Astrocyte of the cerebellum (primary cell): ENCODE results near the gene MRPL28.
A peak's percentile ranks its signal among the peaks of the same experiment; 100 is the strongest.

Source experiments
- DNase-seq: peaks from one replicate; pipeline ENCODE4 v3.0.0-alpha.2; 2011; ENCODE audit warnings: low read depth
- H3K4me3 ChIP-seq: 2 replicates; pipeline ENCODE4 v1.5.1; 2011; ENCODE audit warnings: mild to moderate bottlenecking, low read depth, low read length, moderate library complexity
- in situ Hi-C: cut with HindIII; loops from 2 replicates; pipeline ENCODE4 v1.10.0; 2017; ENCODE audit warnings: low sequenced_read_pairs
- TF ChIP-seq, protein P1 (sequence below): IDR thresholded peaks from 2 replicates; pipeline ENCODE4 v1.5.1; 2012; ENCODE audit warnings: low read length, low read depth, moderate library complexity, mild to moderate bottlenecking; ENCODE audit errors: missing control alignments

The MRPL28 gene

DNA sequence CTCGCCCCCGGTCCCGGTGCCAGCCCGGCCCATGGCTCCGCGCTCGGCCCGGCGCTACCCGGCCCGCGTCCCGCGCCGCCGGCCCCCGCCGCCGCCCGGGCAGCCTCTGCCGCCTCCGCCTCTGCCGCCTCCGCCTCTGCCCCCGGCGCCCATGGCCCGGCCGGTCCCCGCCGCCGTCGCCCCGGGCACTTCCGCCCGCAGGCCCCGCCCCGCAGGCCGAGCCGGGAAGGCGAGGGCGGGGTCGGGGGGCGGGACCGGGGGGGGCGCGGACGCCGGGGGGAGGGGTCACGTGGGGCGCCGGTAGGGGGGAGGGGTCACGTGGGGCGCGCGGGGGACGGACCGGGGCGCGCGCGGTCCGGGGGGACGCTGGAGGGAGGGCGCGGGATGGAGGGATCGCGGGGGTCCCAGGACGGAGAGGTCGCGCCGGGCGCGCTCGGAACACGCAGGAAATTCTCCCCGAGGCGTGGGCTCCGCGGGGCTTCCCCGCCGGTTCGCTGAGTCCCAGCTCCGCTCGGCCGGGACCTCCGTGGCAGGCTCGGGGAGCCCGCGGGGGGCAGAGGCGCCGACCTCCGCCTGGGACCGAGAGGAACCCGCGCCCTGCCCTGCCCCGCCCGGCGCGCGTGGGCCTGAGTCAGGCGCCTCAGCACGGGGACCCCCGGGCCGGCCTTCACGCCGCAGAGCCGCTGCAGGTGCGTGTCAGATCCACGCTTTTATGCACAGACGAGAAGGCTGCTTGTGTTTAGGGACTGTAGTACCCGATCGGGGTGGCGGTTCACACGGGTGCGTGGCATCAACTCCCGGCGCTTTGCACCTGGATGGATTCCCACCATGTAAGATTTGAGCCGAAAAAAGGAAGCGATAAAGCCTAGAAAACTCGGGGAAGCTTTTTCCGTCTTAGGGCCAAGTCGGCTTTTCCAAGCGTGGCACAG is 11.7 kb upstream of the MRPL28 start, which contains the start of gene PGAP6:
TSS of gene PGAP6 (minus strand) at position 190 of the 929 bp plus-strand sequence. CDS start at position 33, 157 bp downstream.
- in situ Hi-C loops, result no loop called here
- DNase-seq, result no peak
- TF ChIP-seq, protein P1, sequence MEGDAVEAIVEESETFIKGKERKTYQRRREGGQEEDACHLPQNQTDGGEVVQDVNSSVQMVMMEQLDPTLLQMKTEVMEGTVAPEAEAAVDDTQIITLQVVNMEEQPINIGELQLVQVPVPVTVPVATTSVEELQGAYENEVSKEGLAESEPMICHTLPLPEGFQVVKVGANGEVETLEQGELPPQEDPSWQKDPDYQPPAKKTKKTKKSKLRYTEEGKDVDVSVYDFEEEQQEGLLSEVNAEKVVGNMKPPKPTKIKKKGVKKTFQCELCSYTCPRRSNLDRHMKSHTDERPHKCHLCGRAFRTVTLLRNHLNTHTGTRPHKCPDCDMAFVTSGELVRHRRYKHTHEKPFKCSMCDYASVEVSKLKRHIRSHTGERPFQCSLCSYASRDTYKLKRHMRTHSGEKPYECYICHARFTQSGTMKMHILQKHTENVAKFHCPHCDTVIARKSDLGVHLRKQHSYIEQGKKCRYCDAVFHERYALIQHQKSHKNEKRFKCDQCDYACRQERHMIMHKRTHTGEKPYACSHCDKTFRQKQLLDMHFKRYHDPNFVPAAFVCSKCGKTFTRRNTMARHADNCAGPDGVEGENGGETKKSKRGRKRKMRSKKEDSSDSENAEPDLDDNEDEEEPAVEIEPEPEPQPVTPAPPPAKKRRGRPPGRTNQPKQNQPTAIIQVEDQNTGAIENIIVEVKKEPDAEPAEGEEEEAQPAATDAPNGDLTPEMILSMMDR, result no peak
- H3K4me3 ChIP-seq, result peak within 1 kb of the TSS; percentile 81

GRCh38 chr16:381012-381788 is 10.9 kb upstream of the MRPL28 start:
- TF ChIP-seq, protein P1, result no peak
- DNase-seq, result no peak
- in situ Hi-C loops, result no loop called here
- peak overlapping the region; percentile 81 for H3K4me3 ChIP-seq

GRCh38 chr16:380762-381011 is 10.3 kb upstream of the MRPL28 start:
- in situ Hi-C loops, result no loop called here
- TF ChIP-seq, protein P1, result no peak
- no peak for DNase-seq
- H3K4me3 ChIP-seq, result peak overlapping the region; percentile 81

- TF ChIP-seq, protein P1, result no peak
- DNase-seq, result no peak
- peak overlapping the region; percentile 81 for H3K4me3 ChIP-seq
- in situ Hi-C loops, result no loop called here
Measured at GRCh38 chr16:379961-380761, 9.8 kb upstream of the MRPL28 start.

GRCh38 chr16:379183-379960 is 9.0 kb upstream of the MRPL28 start:
- no peak for DNase-seq
- no peak overlapping the region for H3K4me3 ChIP-seq
- TF ChIP-seq, protein P1, result no peak
- in situ Hi-C loops, result no loop called here
